ENCODE results near the gene ETFRF1.

The ETFRF1 gene

GRCh38 chr12:25195056-25195971, at the start of gene ETFRF1, which contains the start of gene DNAI7:
ETFRF1 (plus strand) TSS chr12:25195237; CDS start chr12:25203957, 8,720 bp downstream.
DNAI7 (minus strand) TSS chr12:25195160; CDS start chr12:25195078, 82 bp downstream.
- peak; percentile 82 to 93 for DNase-seq

- DNase-seq: no peak
Measured at GRCh38 chr12:25146686-25147085, 48.4 kb upstream of the ETFRF1 start.

GRCh38 chr12:25151476-25151875, 43.6 kb upstream of the ETFRF1 start:
- DNase-seq: no peak

GRCh38 chr12:25152055-25152454, 43.0 kb upstream of the ETFRF1 start:
- no peak for DNase-seq

- DNase-seq: peak in 1 of 2 experiments; percentile 10
Measured at GRCh38 chr12:25155022-25155576, 39.9 kb upstream of the ETFRF1 start.

GRCh38 chr12:25156061-25156460, 39.0 kb upstream of the ETFRF1 start:
- DNase-seq: no peak

GRCh38 chr12:25162866-25163265, 32.2 kb upstream of the ETFRF1 start:
- no peak for DNase-seq

GRCh38 chr12:25182765-25183164, 12.3 kb upstream of the ETFRF1 start:
- DNase-seq: no peak

- DNase-seq: no peak
Measured at GRCh38 chr12:25184132-25184531, 10.9 kb upstream of the ETFRF1 start.

GRCh38 chr12:25186038-25186787, 8.8 kb upstream of the ETFRF1 start:
- DNase-seq: no peak

GRCh38 chr12:25186788-25187402, 8.1 kb upstream of the ETFRF1 start:
- no peak for DNase-seq

- DNase-seq: no peak
Measured at GRCh38 chr12:25187781-25188180, 7.3 kb upstream of the ETFRF1 start.

GRCh38 chr12:25189656-25190055, 5.4 kb upstream of the ETFRF1 start:
- DNase-seq: no peak

GRCh38 chr12:25190793-25191192, 4.2 kb upstream of the ETFRF1 start:
- DNase-seq: no peak

- no peak for DNase-seq
Measured at GRCh38 chr12:25194214-25194613, 823 bp upstream of the ETFRF1 start.

GRCh38 chr12:25194722-25195055, 348 bp upstream of the ETFRF1 start:
- no peak for DNase-seq

GRCh38 chr12:25197608-25198007, 2.6 kb downstream of the ETFRF1 start:
- DNase-seq: no peak

GRCh38 chr12:25200703-25201102, 5.7 kb downstream of the ETFRF1 start:
- DNase-seq: no peak

GRCh38 chr12:25202137-25202536, 7.1 kb downstream of the ETFRF1 start:
- no peak for DNase-seq

GRCh38 chr12:25207411-25207810, 12.4 kb downstream of the ETFRF1 start:
- DNase-seq: no peak

GRCh38 chr12:25207846-25208245, 12.8 kb downstream of the ETFRF1 start:
- no peak for DNase-seq

GRCh38 chr12:25208554-25208953, 13.5 kb downstream of the ETFRF1 start:
- DNase-seq: no peak

GRCh38 chr12:25213338-25213737, 18.3 kb downstream of the ETFRF1 start:
- no peak for DNase-seq

Measured in NCI-H524 (cell line).